IMR-90 (cell line): ENCODE measurements around the gene METTL8. TPM values are rescaled to one million over a fixed set of nuclear protein-coding genes. Genes with fewer than 3 reads are reported as not detected.
A peak's percentile ranks its signal among the peaks of the same experiment; 100 is the strongest.

Experiments
- ATAC-seq: fragments of 200-7000 bp; cut with Tn5 transposase; 2 replicates; pipeline ENCODE4 v1.9.1; 2020; ENCODE audit warnings: low read depth, mild to moderate bottlenecking, moderate library complexity
- BruUV-seq: library from RNA; stranded (reverse); fragments of 400-500 nt; replicated peaks from 2 replicates; lab custom pipeline; 2021; lab: Mats Ljungman, UMichigan
- CTCF ChIA-PET: fragments of 300-600 bp; formaldehyde crosslinking; extraction: SDS; loops from one replicate; lab custom pipeline; 2021; ENCODE audit warnings: antibody characterized with exemption; lab: Yijun Ruan, JAX
- POLR2A ChIA-PET: fragments of 300-600 bp; sonication (Branson Sonifier 250); formaldehyde crosslinking; loops from one replicate; lab custom pipeline; 2022; ENCODE audit warnings: antibody characterized with exemption; ENCODE audit not compliant: unreplicated experiment; lab: Charles Lee
- DNase-seq: peaks from one replicate; pipeline ENCODE4 v3.0.0; 2013
- H2AFZ ChIP-seq: replicated peaks from 2 replicates; pipeline ENCODE3; 2013; ENCODE audit warnings: low read length, mild to moderate bottlenecking; ENCODE audit not compliant: poor library complexity
- H2AK5ac ChIP-seq: 2 replicates; pipeline ENCODE4 v1.6.1; 2013; ENCODE audit warnings: low read depth, low read length, inconsistent platforms
- H2AK9ac ChIP-seq: replicated peaks from 2 replicates; pipeline ENCODE3; 2013; ENCODE audit warnings: mild to moderate bottlenecking, low read depth, low read length, moderate library complexity; ENCODE audit not compliant: poor library complexity
- H2BK120ac ChIP-seq: 2 replicates; pipeline ENCODE4 v1.6.1; 2013; ENCODE audit warnings: low read depth, low read length, inconsistent platforms
- H2BK15ac ChIP-seq: 3 replicates; pipeline ENCODE4 v1.6.1; 2013; ENCODE audit warnings: low read depth, low read length, inconsistent platforms
- H2BK20ac ChIP-seq: 2 replicates; pipeline ENCODE4 v1.6.1; 2013; ENCODE audit warnings: low read depth, mild to moderate bottlenecking, inconsistent platforms, low read length, moderate library complexity
- H2BK5ac ChIP-seq: 2 replicates; pipeline ENCODE4 v1.6.1; 2013; ENCODE audit warnings: mild to moderate bottlenecking, low read depth, low read length, inconsistent platforms; ENCODE audit not compliant: poor library complexity, severe bottlenecking
- H3K14ac ChIP-seq: replicated peaks from 2 replicates; pipeline ENCODE4 v1.6.1; 2013; ENCODE audit warnings: low read depth, low read length, inconsistent platforms
- H3K18ac ChIP-seq: 2 replicates; pipeline ENCODE4 v1.6.1; 2013; ENCODE audit warnings: low read depth, low read length, control low read depth
- H3K23ac ChIP-seq: 2 replicates; pipeline ENCODE4 v1.6.1; 2013; ENCODE audit warnings: low read depth, low read length, inconsistent platforms
- H3K27ac ChIP-seq: 2 replicates; pipeline ENCODE4 v1.5.1; 2013; ENCODE audit warnings: mild to moderate bottlenecking, control low read depth, low read length; ENCODE audit not compliant: insufficient read depth
- H3K27me3 ChIP-seq: 2 replicates; pipeline ENCODE4 v1.6.1; 2013; ENCODE audit warnings: low read length; ENCODE audit not compliant: control insufficient read depth, insufficient read depth
- H3K36me3 ChIP-seq: 2 replicates; pipeline ENCODE4 v1.6.1; 2013; ENCODE audit warnings: low read length, mixed read lengths; ENCODE audit not compliant: control insufficient read depth, insufficient read depth
- H3K4ac ChIP-seq: 2 replicates; pipeline ENCODE4 v1.6.1; 2013; ENCODE audit warnings: low read depth, low read length, inconsistent platforms
- H3K4me1 ChIP-seq: 2 replicates; pipeline ENCODE4 v1.6.1; 2013; ENCODE audit warnings: low read length, mixed read lengths; ENCODE audit not compliant: control insufficient read depth, insufficient read depth
- H3K4me2 ChIP-seq: 2 replicates; pipeline ENCODE4 v1.6.1; 2013; ENCODE audit warnings: low read depth, mild to moderate bottlenecking, control low read depth, low read length, moderate library complexity
- H3K4me3 ChIP-seq: 2 replicates; pipeline ENCODE4 v1.5.1; 2013; ENCODE audit warnings: low read depth, mild to moderate bottlenecking, control low read depth, low read length, moderate library complexity; ENCODE audit not compliant: insufficient read depth
- H3K56ac ChIP-seq: 2 replicates; pipeline ENCODE4 v1.6.1; 2013; ENCODE audit warnings: low read length, inconsistent platforms; ENCODE audit not compliant: insufficient read depth; ENCODE audit errors: extremely low read depth
- H3K79me1 ChIP-seq, 2 experiments: 2 replicates each; pipeline ENCODE4 v1.6.1; 2013; ENCODE audit warnings: low read length in 2 of 2, inconsistent platforms in 1 of 2, low read depth in 1 of 2
- H3K9ac ChIP-seq: 2 replicates; pipeline ENCODE4 v1.6.1; 2013; ENCODE audit warnings: low read depth, low read length, control low read depth
- H3K9me1 ChIP-seq: 2 replicates; pipeline ENCODE4 v1.6.1; 2013; ENCODE audit warnings: low read length, inconsistent platforms; ENCODE audit not compliant: insufficient read depth
- H3K9me3 ChIP-seq: 2 replicates; pipeline ENCODE4 v1.6.1; 2013; ENCODE audit warnings: low read length; ENCODE audit not compliant: control insufficient read depth, insufficient read depth
- H4K20me1 ChIP-seq: 2 replicates; pipeline ENCODE4 v1.6.1; 2013; ENCODE audit warnings: low read length, inconsistent platforms; ENCODE audit not compliant: insufficient read depth
- H4K5ac ChIP-seq: 2 replicates; pipeline ENCODE4 v1.6.1; 2013; ENCODE audit warnings: mild to moderate bottlenecking, low read depth, low read length, control low read depth
- H4K8ac ChIP-seq, 2 experiments: 2 replicates each; pipeline ENCODE4 v1.6.1; 2013; ENCODE audit warnings: low read depth in 2 of 2, low read length in 2 of 2, control low read depth in 1 of 2, inconsistent platforms in 1 of 2
- H4K91ac ChIP-seq: 2 replicates; pipeline ENCODE4 v1.6.1; 2013; ENCODE audit warnings: low read depth, low read length, inconsistent platforms; ENCODE audit not compliant: insufficient read depth
- CEBPB ChIP-seq: IDR thresholded peaks from 2 replicates; pipeline ENCODE4 v1.6.1; 2012; ENCODE audit warnings: low read depth, low read length, improper control_type of control experiment
- FOS ChIP-seq: fragments of 150-350 bp; IDR thresholded peaks from 2 replicates; pipeline ENCODE4 v1.6.1; 2016; ENCODE audit warnings: low read depth, low read length
- MAFK ChIP-seq: IDR thresholded peaks from 2 replicates; pipeline ENCODE4 v1.6.1; 2012; ENCODE audit warnings: low read depth, low read length, improper control_type of control experiment
- NFE2L2 ChIP-seq: fragments of 150-350 bp; IDR thresholded peaks from 2 replicates; pipeline ENCODE4 v1.6.1; 2016; ENCODE audit warnings: low read depth, mild to moderate bottlenecking, low read length
- RAD21 ChIP-seq: IDR thresholded peaks from 2 replicates; pipeline ENCODE4 v1.6.1; 2012; ENCODE audit warnings: low read length, improper control_type of control experiment
- RCOR1 ChIP-seq: IDR thresholded peaks from 2 replicates; pipeline ENCODE4 v1.6.1; 2012; ENCODE audit warnings: mild to moderate bottlenecking, low read length, improper control_type of control experiment; ENCODE audit not compliant: insufficient replicate concordance
- WGBS, 2 experiments: methylation state at CpG; one replicate each; pipeline versions ENCODE4 v1.1.5 to v1.1.7; 2013; ENCODE audit warnings: missing lambda C conversion rate in 2 of 2; ENCODE audit not compliant: insufficient read length in 1 of 2; ENCODE audit errors: extremely low coverage in 2 of 2; 5-methylcytosine and 5-hydroxymethylcytosine counted together
- dilution Hi-C: fragments of 300-500 bp; cut with HindIII; formaldehyde crosslinking; loops from one replicate; pipeline ENCODE4 v1.14.3; 2018; ENCODE audit warnings: low sequenced_read_pairs; ENCODE audit not compliant: unreplicated experiment
- in situ Hi-C: fragments of 300-500 bp; cut with MboI; formaldehyde crosslinking; loops from 3 replicates; pipeline ENCODE4 v1.14.3; 2019; ENCODE audit warnings: low sequenced_read_pairs, inconsistent platforms, mixed read lengths
- intact Hi-C: fragments of 100-400 bp; cut with micrococcal nuclease; formaldehyde crosslinking; loops from 2 replicates; pipeline ENCODE4 v1.10.0; 2022
- polyA plus RNA-seq, 3 experiments: library from polyadenylated mRNA; depleted of rRNA; stranded (reverse); fragments of >200 nt; gene quantifications; 2 replicates each; pipeline ENCODE4 v1.2.3, GENCODE V29; 2012; ENCODE audit warnings: low replicate concordance in 1 of 3
- total RNA-seq: library from RNA; depleted of rRNA; stranded (reverse); fragments of >200 nt; gene quantifications from 2 replicates; pipeline ENCODE4 v1.2.3, GENCODE V29; 2012
- TF ChIP-seq, protein P1 (sequence below): fragments of 150-350 bp; IDR thresholded peaks from 2 replicates; pipeline ENCODE4 v1.6.1; 2016; ENCODE audit warnings: low read depth, mild to moderate bottlenecking, low read length, moderate library complexity, borderline replicate concordance

Gene METTL8
- total and polyA plus RNA-seq, 2 of the 4 experiments (the other 2 are of a cell fraction), result 6.9 to 10.6 TPM

DNA sequence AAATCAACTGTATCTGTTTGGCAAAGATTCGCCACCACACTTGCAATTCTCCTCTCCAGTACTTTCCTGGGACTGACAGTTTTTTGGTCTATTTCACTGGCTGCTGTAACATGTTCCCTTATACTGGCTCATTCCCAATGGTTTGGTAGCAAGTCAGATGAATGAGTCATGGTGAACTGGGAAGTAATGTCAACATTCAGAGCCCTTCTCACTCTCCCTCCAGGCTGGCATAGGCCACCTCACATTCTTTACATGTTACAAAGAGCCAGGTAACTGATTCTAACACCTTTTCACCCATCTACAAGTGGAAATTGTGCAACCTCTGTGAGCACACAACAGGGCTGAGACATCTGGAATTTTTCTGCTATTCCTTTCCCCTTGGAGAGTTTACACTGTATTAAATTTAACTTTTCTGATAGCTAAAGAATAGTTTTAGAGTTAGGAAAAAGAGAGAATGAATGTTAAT lies 161.8 kb downstream of the METTL8 start:
- no TSS peak for BruUV-seq
- Histone ChIP-seq H2BK120ac (no peak overlapping the region), H4K8ac (no peak overlapping the region), H2BK20ac (no peak overlapping the region), H4K20me1 (no peaks in the 10 kb centered on the region; the same call in 1 of the 2 replicates), H2BK15ac (no peak overlapping the region), H3K27ac (no peak overlapping the region), H3K9me3 (no peaks in the 10 kb centered on the region), H3K23ac (no peak overlapping the region), H3K56ac (no peak overlapping the region), H3K4me1 (peaks cover 1% of the 10 kb centered on the region; the same call in 1 of the 2 replicates), H3K9me1 (no peaks in the 10 kb centered on the region), H3K4me3 (no peak overlapping the region), H3K27me3 (no peaks in the 10 kb centered on the region; the same call in 1 of the 2 replicates), H2AFZ (no peak overlapping the region), H3K4ac (no peak overlapping the region), H3K18ac (no peak overlapping the region), H4K91ac (no peak overlapping the region), H3K79me1 (no peaks in the 10 kb centered on the region), H3K14ac (no peak overlapping the region), H3K36me3 (no peaks in the 10 kb centered on the region), H4K5ac (no peak overlapping the region), H3K9ac (no peak overlapping the region), H2AK9ac (no peak overlapping the region), H2AK5ac (no peak overlapping the region), H3K4me2 (0 out of 2 replicates have a peak overlapping the region, but pooled peaks have one; percentile 21), H2BK5ac (peak overlapping the region; percentile 37)
- DNase-seq (peak; percentile 93), ATAC-seq (peak; percentile 97)
- TF ChIP-seq RCOR1 (peak; percentile 55), FOS (peak; percentile 84), MAFK (no peak), NFE2L2 (no peak), CEBPB (peak; percentile 88), RAD21 (peak; percentile 6; the same call in 1 of the 2 replicates)
- TF ChIP-seq, protein P1, sequence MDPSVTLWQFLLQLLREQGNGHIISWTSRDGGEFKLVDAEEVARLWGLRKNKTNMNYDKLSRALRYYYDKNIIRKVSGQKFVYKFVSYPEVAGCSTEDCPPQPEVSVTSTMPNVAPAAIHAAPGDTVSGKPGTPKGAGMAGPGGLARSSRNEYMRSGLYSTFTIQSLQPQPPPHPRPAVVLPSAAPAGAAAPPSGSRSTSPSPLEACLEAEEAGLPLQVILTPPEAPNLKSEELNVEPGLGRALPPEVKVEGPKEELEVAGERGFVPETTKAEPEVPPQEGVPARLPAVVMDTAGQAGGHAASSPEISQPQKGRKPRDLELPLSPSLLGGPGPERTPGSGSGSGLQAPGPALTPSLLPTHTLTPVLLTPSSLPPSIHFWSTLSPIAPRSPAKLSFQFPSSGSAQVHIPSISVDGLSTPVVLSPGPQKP, result no peak
- dilution Hi-C loops, result no loop called here
- in situ Hi-C loops, result no loop called here
- intact Hi-C loops, result no loop called here
- ChIA-PET CTCF (no interaction called here), POLR2A (no interaction called here)
- no CpG with 5 or more reads among the region's 1 CpG for WGBS, 2 experiments
